Cardiac fibroblast (primary cell): ENCODE data around the gene NXT1.

ENCODE experiments used
- DNase-seq, 2 donors: peaks; one replicate each; pipeline versions ENCODE4 v3.0.0 to v3.0.0-alpha.2; 2010; ENCODE audit warnings: low read depth in 2 of 2
- H3K4me3 ChIP-seq, 2 donors: replicated peaks in 1 of 2; 1 replicate in 1 of 2; 2 replicates in 1 of 2; pipeline ENCODE4 v1.5.1; 2011; ENCODE audit warnings: low read depth in 2 of 2, low read length in 2 of 2, mild to moderate bottlenecking in 2 of 2, moderate library complexity in 1 of 2
- CTCF ChIP-seq: IDR thresholded peaks from one replicate; pipeline ENCODE4 v1.5.1; 2011; ENCODE audit warnings: low read depth, mild to moderate bottlenecking, low read length, inconsistent platforms

NXT1 gene

DNA sequence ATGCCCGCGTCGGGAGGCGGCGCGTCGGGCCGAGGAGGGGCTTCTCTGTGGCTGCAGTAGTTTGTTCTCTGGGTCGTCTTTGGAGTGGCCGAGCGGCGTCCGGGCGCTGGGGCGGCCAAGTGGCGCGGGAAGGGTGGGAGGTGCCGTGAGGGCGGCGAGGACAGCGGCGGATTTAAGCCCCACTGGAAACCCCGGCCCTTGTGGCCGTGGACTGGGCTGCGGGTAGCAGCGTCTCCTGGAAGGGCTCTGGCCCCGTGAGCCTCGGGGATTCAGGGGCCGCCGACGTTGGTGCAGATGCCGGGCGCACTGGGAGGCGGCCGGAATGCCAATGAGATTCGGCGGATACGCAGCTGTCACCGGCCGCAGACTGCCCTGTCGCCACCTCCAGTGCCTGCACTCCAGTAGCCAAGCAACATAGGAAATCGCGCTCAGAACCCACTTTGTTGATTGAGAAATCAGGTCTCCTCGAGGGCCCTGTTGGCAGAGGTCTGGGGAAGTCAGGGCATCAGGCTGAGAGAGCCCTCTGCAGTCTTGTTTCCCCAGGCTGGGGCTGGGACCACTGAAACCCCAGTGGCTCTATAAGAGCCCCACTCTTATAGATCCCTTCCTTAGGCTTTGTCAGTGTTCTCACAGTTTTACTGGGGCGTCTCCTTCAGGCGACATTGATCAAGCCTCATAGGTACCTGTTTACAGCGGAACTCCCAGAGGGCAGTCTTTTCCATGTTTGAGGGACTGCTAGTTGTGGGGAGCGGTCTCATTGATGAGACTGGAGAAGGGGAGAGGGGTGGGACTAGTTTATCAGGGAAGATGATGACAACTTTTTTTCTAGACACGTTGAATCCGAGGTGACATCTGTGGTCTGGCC lies 12.0 kb downstream of the NXT1 start:
- DNase-seq: peak; percentile 38 to 40
- no peak for TF ChIP-seq CTCF
- peak overlapping the region; percentile 84 for H3K4me3 ChIP-seq

DNA sequence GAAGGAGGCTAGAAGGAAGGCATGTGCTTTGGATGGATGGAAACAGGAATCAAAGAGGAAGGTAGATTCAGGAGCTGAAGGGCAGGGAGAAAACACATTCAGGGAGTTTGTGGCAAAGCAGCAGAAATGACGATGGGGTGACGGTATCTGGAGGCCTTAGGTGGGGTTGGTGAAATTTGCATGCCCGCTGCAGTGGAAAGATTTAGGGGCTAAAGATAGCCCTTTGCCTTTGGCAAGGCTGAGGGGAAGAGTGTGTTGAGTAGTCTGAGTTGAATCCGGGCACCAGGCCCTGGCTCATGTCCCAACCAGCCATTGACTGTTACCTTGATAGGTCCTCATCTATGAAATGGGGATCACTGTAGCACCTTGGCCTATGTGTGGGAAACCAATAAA lies 12.7 kb downstream of the NXT1 start:
- no peak for TF ChIP-seq CTCF
- H3K4me3 ChIP-seq: peak overlapping the region; percentile 84
- DNase-seq: no peak

DNA sequence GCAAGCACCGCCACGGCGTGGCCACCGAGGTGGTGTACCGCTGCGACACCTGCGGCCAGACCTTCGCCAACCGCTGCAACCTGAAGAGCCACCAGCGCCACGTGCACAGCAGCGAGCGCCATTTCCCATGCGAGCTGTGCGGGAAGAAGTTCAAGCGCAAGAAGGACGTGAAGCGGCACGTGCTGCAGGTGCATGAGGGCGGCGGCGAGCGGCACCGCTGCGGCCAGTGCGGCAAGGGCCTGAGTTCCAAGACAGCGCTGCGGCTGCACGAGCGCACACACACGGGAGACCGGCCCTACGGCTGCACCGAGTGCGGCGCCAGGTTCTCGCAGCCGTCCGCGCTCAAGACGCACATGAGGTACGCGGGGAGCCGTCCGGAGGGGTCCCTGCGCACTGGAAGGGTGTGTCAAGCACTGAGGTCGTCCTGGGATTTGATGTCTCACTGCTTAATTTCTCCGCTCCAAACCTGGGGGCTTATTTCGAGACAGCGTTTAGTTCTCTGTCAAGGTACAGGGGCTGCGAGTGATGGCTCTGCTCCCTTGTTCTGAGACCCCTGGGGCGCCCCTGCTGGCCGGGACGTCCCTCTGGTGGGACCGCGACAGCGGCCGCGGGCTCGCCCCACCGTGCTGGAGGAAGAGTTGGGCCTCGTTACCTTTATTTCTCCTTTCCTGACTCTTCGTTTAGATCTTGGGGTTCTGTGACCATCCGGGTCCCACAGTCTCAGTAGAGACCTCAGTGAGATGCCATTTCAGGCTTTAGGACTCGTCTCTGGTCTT lies 15.0 kb downstream of the NXT1 start:
- no peak for TF ChIP-seq CTCF
- no peak for DNase-seq

DNA sequence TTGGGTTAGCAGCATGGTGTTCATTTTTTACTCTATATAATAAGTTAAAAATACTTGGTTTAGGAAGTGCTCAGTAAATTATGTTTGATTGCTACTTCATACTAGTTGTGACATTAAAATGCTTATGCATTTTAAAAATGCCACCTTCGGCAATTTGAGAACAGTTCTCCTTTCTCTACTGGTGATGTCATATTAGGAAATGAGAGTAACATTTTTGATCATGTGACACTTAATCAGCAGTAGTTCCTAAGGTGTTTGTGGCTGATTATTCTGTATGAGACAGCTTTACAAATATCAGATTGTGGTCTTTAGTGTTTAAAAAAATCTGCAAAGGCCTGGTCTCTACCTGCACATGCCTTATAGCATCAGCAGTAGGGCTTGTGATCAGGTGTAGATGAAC lies 15.8 kb downstream of the NXT1 start:
- TF ChIP-seq CTCF: no peak
- no peak overlapping the region for H3K4me3 ChIP-seq
- no peak for DNase-seq

More for the DNA sequence above, 15.0 kb downstream of the NXT1 start:
- no peak overlapping the region for H3K4me3 ChIP-seq

- no peak for TF ChIP-seq CTCF
- peak in 1 of 2 donors; percentile 50 for DNase-seq
- H3K4me3 ChIP-seq: no peak overlapping the region
Measured at GRCh38 chr20:23367770-23368169, 17.2 kb downstream of the NXT1 start.

DNA sequence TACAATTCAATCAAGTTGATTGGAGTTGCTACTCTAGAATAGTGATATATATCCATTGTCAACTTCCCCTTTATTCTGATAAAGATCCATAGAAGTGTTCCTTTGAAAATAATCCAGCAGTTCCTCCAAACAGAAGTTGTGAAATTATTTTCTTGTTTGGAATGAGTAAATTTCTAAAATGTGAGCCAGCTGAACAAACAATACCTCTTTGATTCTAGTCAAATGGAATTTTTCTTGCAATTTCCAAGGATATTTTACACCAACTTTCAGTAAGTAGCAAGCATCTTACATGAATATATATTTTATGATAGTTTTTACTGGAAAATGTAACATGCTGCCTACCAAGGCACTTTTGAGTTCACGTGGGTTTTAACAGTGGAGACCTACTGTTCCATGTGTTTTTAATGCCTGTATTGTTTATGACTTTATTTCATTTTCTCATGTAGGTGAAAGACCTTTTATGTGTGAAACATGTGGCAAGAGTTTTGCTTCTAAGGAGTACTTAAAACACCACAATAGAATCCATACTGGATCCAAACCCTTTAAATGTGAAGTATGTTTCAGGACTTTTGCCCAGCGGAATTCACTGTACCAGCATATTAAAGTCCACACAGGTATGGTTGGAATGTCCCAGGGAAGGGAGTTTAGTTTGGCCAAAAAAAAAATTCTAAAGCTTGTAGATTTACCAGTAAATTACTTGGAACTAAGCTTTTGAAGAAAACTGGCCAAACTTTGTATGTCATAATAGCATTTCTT lies 17.9 kb downstream of the NXT1 start:
- DNase-seq: peak; percentile 19 to 67
- TF ChIP-seq CTCF: no peak
- no peak overlapping the region for H3K4me3 ChIP-seq
